Neuron (in vitro differentiated cells): ENCODE data around the gene MVB12B.

Experiments
- H2AFZ ChIP-seq: one replicate; pipeline ENCODE4 v1.6.1; 2013; ENCODE audit warnings: low read depth, mild to moderate bottlenecking, inconsistent platforms, low read length, moderate library complexity
- H3K27me3 ChIP-seq: one replicate; pipeline ENCODE4 v1.6.1; 2013; ENCODE audit warnings: low read length; ENCODE audit not compliant: insufficient read depth
- H3K36me3 ChIP-seq: one replicate; pipeline ENCODE4 v1.6.1; 2013; ENCODE audit warnings: low read length; ENCODE audit not compliant: insufficient read depth
- H3K4me1 ChIP-seq: one replicate; pipeline ENCODE4 v1.6.1; 2013; ENCODE audit warnings: low read length; ENCODE audit not compliant: insufficient read depth
- H3K4me3 ChIP-seq: 2 replicates; pipeline ENCODE4 v1.5.1; 2013; ENCODE audit warnings: mild to moderate bottlenecking, low read length, moderate library complexity
- H3K9me3 ChIP-seq: one replicate; pipeline ENCODE4 v1.6.1; 2013; ENCODE audit warnings: low read length

The MVB12B gene

DNA sequence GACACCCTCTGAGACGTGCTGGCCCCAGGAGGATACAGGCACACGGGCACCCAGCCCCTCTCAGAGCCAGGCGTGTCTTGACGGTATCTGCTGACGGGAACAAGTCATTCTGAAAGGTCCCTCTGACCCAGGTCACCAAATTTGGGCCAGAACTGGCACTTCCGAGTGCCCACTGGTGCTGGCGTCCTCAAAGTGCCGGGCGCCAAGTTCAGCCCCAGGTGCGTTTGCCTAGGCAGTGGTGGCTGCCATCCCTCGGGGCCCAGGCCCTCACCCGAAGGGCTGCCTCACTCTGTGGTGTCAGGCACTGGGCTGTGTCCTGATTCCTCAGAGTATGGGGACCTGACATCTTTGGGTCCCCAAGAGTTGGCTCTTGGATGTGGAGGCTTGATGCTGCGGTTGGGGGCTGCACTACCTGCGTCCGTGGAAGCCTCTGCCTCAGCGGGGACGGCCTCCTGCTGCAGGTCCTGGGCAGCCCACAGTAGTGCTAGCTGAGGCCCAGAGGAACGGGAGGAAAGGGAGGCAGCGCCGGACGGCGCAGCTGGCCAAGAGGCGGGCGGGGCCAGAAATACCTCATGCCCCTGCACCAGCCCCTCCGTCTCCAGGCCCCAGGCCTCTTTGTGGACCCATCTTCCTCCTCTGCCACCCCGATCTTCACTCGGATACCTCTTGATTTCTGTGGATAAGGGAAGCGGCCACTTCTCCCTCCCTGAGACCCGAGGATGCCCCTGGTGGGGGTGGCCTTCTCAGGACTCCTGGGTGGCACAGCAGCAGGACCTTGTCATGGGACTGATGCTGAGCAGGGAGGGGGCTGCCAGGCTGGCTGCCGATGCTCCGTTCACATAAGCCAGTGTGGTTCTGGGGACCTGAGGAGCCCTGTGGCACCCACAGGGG is 177.7 kb downstream of the MVB12B start:
- H2AFZ ChIP-seq, result no peak overlapping the region
- no peaks in the 10 kb centered on the region for H3K27me3 ChIP-seq
- H3K9me3 ChIP-seq, result no peaks in the 10 kb centered on the region
- peaks cover 10% of the 10 kb centered on the region for H3K36me3 ChIP-seq
- no peak overlapping the region for H3K4me3 ChIP-seq
- H3K4me1 ChIP-seq, result peaks cover 14% of the 10 kb centered on the region

DNA sequence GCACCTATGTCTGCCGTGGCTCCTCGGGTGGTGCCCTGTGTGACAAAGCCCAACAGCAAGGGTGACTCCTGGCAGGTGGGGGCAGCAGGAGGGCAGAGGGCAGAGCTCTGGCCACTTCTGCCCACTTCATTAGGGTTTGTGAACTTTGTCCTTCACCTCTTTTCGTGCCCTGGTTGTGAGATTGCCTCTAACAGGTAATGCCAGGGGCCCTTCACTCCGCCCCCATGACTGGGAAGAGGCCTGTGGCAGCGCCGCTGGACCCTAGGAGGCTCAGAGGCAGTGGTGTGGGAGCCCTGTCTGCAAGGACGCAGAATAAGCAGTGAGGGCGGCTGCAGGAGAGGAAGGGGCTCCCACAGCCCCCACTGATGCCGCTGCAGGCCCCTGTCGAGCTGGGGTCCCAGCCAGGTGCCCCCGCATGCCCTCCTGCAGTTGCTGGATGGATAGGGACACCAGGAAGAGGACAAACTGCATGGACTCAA is 178.4 kb downstream of the MVB12B start:
- Histone ChIP-seq H3K4me3 (no peak overlapping the region), H3K9me3 (no peaks in the 10 kb centered on the region), H3K27me3 (no peaks in the 10 kb centered on the region), H2AFZ (no peak overlapping the region), H3K36me3 (peaks cover 10% of the 10 kb centered on the region), H3K4me1 (peaks cover 9% of the 10 kb centered on the region)

DNA sequence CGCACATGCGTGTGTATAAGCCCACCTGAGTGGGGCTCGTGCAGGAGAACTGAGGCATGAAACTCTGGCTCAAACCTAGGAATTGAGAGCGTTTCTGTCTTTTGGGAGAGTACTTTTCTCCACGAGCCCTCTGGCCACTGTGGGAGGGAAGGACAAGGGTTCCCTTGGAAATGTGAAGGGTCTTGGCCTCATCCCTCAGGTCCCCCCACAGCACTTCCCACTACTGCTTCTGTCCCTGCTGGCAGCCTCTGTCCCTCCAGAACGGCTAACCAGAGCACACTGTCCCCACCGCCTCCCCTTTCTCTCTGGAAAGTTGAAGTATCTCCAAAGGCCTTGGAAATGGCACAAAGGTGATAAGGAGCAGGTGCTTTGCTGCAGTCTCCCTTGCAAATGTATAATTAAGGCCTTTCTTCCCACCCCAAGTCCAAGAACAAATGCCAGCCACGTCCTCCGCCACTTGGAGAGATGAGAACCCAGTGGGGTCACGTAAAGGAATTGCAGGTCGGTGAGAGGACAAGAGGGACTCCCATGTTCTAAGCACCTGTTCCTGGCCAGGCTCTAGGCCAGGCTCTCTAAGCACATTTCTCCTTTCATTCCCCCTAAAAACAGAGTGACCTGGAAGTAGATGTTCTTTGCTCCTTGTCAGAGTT is 179.2 kb downstream of the MVB12B start:
- H3K36me3 ChIP-seq, result peaks cover 10% of the 10 kb centered on the region
- H3K4me1 ChIP-seq, result peaks cover 4% of the 10 kb centered on the region
- no peaks in the 10 kb centered on the region for H3K9me3 ChIP-seq
- H3K27me3 ChIP-seq, result no peaks in the 10 kb centered on the region
- no peak overlapping the region for H2AFZ ChIP-seq
- H3K4me3 ChIP-seq, result no peak overlapping the region

DNA sequence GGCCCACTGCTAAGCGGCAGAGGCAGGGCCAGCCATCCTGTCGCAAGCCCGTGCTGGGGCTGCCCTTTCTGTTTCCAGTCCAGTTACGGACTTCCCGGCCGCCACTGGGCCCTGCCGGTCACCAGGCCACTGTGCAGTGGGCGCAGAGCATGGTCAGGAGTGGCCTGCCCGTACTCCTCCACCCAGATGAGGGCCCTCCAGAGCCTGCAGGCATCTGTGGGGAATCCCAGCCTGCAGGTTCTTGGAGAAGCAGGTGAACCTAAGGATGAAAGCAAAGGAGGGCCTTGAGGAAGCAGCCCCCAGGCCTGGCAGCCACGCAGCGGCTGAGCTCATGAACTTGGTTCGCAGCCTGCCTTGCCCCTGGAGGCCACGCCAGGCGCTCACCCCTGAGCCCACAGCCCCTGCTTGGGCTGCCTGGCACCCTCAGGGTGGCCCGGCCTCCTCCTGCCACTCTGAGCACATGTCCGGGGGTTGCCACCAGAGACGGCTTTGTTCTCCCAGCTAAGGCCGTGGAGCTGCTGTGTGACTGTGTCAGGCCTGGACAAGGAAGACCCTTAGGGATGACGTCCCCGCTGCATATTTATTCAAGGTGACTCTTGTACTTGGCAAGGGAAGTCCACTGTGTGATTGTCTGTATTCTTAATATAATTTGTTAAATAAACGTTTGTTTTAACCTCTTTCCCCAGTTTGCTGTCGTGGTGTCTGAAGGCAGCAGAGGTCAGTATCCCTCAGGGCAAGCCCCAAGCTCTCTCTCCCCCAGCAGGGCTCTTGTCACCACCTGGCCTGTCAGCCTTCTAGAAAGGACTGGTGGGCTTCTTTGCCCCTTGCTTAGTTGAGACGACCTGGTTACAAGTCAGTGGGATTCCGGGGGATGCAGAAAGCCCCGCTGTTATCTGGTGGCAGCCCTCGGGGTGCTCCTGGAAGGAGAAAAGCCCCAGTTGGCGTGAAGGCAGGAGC is 180.0 kb downstream of the MVB12B start:
- Histone ChIP-seq H3K27me3 (no peaks in the 10 kb centered on the region), H2AFZ (no peak overlapping the region), H3K9me3 (no peaks in the 10 kb centered on the region), H3K36me3 (peaks cover 10% of the 10 kb centered on the region), H3K4me3 (no peak overlapping the region), H3K4me1 (no peaks in the 10 kb centered on the region)

DNA sequence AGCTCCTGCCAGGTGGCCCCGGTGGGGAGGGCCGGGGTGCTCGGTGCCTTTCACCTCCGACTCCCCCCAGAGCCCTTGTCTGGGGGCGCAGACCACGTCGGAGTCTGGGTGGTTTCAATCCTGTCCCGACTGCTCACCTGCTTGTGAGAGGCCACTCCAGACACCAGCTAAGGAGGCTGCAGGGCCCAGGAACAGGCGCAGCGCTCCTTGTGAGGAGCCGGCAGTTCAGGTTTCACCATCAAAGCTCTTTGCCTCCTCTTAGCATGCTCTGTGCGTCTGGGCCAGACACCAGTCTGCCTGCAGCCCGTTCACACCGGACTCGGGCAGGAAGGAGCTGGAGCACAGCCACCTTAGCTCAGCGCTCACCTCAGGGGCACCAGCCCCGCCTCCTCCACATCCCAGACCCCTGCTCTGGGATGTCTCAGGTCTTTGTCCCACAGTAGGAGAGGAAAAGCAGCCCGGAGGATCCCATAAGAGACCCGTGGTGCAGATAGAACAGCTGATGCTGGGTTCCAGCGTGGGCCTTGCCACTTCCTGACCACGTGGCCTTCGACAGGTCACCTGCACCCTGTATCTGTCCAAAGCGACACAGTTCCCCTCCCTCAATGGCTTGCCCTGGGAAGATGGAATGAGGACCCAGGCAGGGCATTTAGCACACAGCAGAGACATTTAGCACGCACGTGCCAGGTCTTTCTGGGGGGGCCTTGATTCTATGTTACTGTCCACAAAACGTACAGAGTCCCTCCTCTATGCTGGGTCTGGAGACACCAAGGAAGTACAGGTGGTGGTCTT is 180.9 kb downstream of the MVB12B start:
- H3K4me3 ChIP-seq, result no peak overlapping the region
- no peaks in the 10 kb centered on the region for H3K9me3 ChIP-seq
- no peak overlapping the region for H2AFZ ChIP-seq
- no peaks in the 10 kb centered on the region for H3K27me3 ChIP-seq
- H3K4me1 ChIP-seq, result no peaks in the 10 kb centered on the region
- H3K36me3 ChIP-seq, result peaks cover 10% of the 10 kb centered on the region

DNA sequence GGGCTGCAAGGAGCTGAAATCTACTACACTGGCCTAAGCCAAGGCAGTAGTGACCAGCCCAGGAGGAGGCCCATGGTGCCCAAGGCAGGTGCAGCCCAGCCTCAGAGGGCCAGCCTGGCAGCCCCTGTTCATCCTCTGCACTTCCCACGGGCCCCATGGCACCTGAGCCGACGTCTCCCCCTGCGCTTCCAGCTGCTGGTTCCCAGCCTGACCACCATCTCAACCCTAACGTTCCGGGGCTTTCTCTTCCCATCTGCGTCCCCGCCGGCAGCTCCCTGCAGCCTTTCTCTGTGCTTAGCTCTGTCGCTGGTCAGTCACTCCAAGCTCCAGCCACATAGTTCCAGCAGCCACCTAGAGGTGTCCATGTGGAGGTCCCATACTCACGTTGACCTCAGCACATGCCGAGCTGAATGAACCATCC is 181.6 kb downstream of the MVB12B start:
- H3K36me3 ChIP-seq, result peaks cover 10% of the 10 kb centered on the region
- no peaks in the 10 kb centered on the region for H3K27me3 ChIP-seq
- no peak overlapping the region for H3K4me3 ChIP-seq

DNA sequence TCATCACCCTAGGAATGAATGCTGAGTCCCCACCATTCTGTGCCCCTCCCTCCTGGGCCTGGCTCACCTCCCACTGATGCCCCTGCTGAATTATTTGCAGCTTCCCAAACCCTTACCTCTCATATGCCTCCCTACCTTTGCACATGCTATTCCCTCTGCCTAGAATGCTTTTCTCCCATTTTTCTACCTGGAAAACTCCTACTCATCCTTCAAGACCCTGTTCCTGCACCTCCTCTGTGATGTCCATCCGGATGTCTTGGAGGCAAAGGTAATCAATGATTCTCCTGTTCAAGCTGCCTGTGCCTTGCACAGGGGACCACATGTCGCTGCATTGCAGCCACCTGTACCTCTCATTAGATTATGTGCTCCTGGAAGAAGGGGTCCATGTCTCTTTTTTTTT is 182.3 kb downstream of the MVB12B start:
- Histone ChIP-seq H3K4me3 (no peak overlapping the region), H3K4me1 (no peaks in the 10 kb centered on the region), H3K27me3 (no peaks in the 10 kb centered on the region)

More for the DNA sequence above, 181.6 kb downstream of the MVB12B start:
- Histone ChIP-seq H2AFZ (no peak overlapping the region), H3K9me3 (no peaks in the 10 kb centered on the region), H3K4me1 (no peaks in the 10 kb centered on the region)

DNA sequence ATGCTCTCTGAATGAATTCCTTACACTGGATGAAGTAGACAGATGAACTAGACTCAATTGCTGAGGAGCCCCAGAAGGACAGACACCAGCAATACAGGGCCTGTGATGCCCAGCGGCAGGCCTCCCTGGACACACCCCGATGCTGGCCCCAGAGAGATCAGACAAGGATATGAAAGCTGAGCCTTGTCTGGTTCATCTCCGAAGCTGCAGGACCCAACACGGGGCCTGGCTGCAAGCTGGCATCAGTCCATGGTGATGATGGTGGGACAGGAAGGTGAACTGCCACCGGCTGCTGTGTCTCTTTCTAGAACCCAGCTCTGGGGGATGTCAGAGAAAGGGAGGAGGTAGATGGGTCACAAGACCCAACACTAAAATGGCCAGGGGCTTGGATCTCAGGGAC is 183.1 kb downstream of the MVB12B start:
- H3K36me3 ChIP-seq, result no peaks in the 10 kb centered on the region
- no peaks in the 10 kb centered on the region for H3K9me3 ChIP-seq
- H3K4me3 ChIP-seq, result no peak overlapping the region
- no peaks in the 10 kb centered on the region for H3K4me1 ChIP-seq
- no peaks in the 10 kb centered on the region for H3K27me3 ChIP-seq
- no peak overlapping the region for H2AFZ ChIP-seq

More for the DNA sequence above, 182.3 kb downstream of the MVB12B start:
- H3K36me3 ChIP-seq, result peaks cover 6% of the 10 kb centered on the region
- no peak overlapping the region for H2AFZ ChIP-seq
- H3K9me3 ChIP-seq, result no peaks in the 10 kb centered on the region

DNA sequence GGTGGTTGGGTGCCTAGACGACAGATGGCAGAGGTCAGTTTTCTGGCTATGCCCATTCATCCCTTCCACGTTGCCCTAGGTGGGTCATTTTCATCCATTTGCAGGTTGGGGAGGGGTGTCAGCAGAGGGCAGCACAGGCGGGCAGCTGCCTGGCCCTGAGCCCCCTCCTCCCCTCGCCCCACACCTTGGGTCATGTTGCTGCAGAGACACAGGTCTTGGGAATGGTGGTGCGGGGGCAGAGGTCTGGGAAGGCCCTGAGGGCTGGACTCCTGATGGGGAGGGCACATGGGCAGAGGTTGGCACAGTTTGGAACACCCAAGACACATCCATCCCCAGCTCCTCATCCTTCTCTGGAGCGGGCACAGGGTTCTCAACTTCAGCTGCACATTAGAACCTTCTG is 183.9 kb downstream of the MVB12B start:
- no peaks in the 10 kb centered on the region for H3K27me3 ChIP-seq
- H3K4me1 ChIP-seq, result no peaks in the 10 kb centered on the region
- no peak overlapping the region for H3K4me3 ChIP-seq
- H2AFZ ChIP-seq, result no peak overlapping the region
- H3K36me3 ChIP-seq, result no peaks in the 10 kb centered on the region
- H3K9me3 ChIP-seq, result no peaks in the 10 kb centered on the region

DNA sequence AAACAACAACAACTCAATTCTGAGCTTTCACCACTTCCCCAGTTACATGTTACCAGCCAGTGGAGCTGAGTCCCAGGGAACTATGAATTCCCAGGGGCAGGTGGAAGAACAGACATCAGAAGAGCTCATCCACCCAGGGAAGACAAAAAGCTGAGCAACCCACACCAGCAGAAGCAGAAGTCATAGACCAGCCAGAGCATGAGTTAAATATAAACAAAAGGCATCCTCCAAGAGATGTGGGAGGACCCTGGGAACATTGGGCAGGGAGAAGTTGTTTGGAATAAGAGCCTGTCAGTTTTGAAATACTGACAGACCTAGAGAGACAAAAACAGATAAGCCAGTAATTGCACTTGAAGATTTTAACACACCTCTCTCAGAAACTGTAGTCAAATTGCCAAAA is 184.8 kb downstream of the MVB12B start:
- Histone ChIP-seq H3K4me3 (no peak overlapping the region), H2AFZ (no peak overlapping the region), H3K27me3 (no peaks in the 10 kb centered on the region), H3K9me3 (no peaks in the 10 kb centered on the region), H3K36me3 (no peaks in the 10 kb centered on the region), H3K4me1 (peaks cover 4% of the 10 kb centered on the region)

DNA sequence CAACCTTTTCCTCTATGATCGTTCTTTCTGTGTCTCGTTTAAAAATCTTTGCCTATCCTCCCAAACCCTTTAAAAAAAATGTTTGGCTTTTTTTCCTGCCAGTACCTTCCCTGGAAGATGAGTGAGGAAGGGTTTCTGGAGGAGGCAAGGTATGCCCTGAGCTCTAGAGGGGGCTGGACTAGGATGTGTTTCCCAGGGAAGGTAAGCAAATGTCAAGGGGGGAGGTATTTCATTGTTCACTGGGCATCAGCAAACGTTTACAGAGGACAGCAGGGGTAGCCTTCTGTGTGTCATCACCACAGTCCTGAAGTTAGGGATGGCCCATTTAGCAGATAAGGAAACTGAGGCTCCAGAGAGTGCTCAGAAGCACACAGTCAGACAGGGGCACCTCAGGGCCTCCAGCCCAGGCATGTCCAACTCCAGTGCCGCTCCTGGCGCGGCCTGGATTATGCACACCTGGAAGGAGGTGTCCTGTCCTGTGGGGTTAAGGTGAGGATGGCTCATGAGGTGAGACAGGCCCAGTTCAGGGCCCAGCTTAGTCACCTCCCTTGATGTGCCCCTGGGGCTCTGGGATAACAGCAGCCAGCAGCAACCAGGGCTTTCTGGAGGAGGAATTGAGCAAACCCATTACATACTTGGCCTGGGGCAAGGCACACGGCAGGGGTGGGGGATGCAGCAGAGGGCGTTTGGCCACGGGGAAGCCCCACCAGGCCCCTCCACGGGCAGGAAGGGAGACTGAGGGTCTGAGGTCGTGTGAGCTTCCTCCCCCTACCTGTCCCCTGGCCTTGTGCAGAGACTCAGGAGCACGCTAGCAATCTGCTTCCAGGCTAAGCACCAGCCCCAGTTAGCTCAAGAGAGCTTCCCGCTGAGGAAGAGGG is 186.8 kb downstream of the MVB12B start:
- Histone ChIP-seq H3K36me3 (no peaks in the 10 kb centered on the region), H3K4me3 (no peak overlapping the region), H3K9me3 (no peaks in the 10 kb centered on the region)

More for the DNA sequence above, 186.8 kb downstream of the MVB12B start:
- Histone ChIP-seq H2AFZ (peak overlapping the region; percentile 22), H3K27me3 (no peaks in the 10 kb centered on the region), H3K4me1 (peaks cover 24% of the 10 kb centered on the region)
